Measurements from ENCODE around the gene CSTPP1. TPM values are rescaled to one million over a fixed set of nuclear protein-coding genes. Genes with fewer than 3 reads are reported as not detected.

The CSTPP1 gene
- total and polyA plus RNA-seq, 2 of the 4 experiments (the other 2 are of a cell fraction), result 22.0 to 35.7 TPM

- dilution Hi-C loops (cut with HindIII; ENCODE audit: low sequenced_read_pairs, unreplicated experiment), result no loop called here
- BruUV-seq (replicated peaks), result no TSS peak
Observed at GRCh38 chr11:47182380-47182779, 245.8 kb downstream of the CSTPP1 start.

More at GRCh38 chr11:47182380-47182779, 245.8 kb downstream of the CSTPP1 start:
- H3K9me3 ChIP-seq (ENCODE audit: control insufficient read depth, insufficient read depth, low read length), result no peaks in the 10 kb centered on the region
- no peak overlapping the region for H2BK120ac ChIP-seq (ENCODE audit: low read depth, low read length)
- WGBS, 2 experiments (ENCODE audit: extremely low coverage in 2 of 2, insufficient read length in 1 of 2), result 95% methylated on average over 8 of the region's 17 CpGs; no CpG with 5 or more reads in 1 of the 2 experiments
- ChIA-PET POLR2A (ENCODE audit: unreplicated experiment) (no interaction called here), CTCF (no interaction called here)
- intact Hi-C loops (cut with micrococcal nuclease) (no loop called here), in situ Hi-C loops (cut with MboI; ENCODE audit: low sequenced_read_pairs) (loop anchor here (5.0 kb wide), 1 partner anchor 165 kb away; no protein-coding TSS in a partner anchor)
- H4K91ac ChIP-seq (ENCODE audit: insufficient read depth, low read depth, low read length), result no peak overlapping the region
- H3K23ac ChIP-seq (ENCODE audit: low read depth, low read length), result no peak overlapping the region
- peaks cover 4 to 33% of the 10 kb centered on the region in 2 experiments; a peak in 2 of 4 replicates for H3K79me1 ChIP-seq (ENCODE audit: low read depth in 1 of 2, low read length in 2 of 2)
- H3K56ac ChIP-seq (ENCODE audit: extremely low read depth, insufficient read depth, low read length), result no peak overlapping the region
- H3K27ac ChIP-seq (ENCODE audit: insufficient read depth, low read length), result no peak overlapping the region
- no peak for ATAC-seq (ENCODE audit: low read depth)
- no peak overlapping the region for H2BK15ac ChIP-seq (ENCODE audit: low read depth, low read length)
- H3K9ac ChIP-seq (ENCODE audit: low read depth, low read length), result no peak overlapping the region
- H4K8ac ChIP-seq (ENCODE audit: low read depth in 2 of 2, low read length in 2 of 2), result no peak overlapping the region
- no peak for DNase-seq
- H2AK9ac ChIP-seq (replicated peaks; ENCODE audit: low read depth, low read length, poor library complexity), result no peak overlapping the region
- H2BK20ac ChIP-seq (ENCODE audit: low read depth, low read length), result no peak overlapping the region
- no peak overlapping the region for H2BK5ac ChIP-seq (ENCODE audit: low read depth, low read length, poor library complexity, severe bottlenecking)
- 0 out of 2 replicates have a peak, but pooled peaks cover 4% of the 10 kb centered on the region for H4K20me1 ChIP-seq (ENCODE audit: insufficient read depth, low read length)
- no peak overlapping the region for H2AFZ ChIP-seq (replicated peaks; ENCODE audit: low read length, poor library complexity)
- TF ChIP-seq MXI1 (IDR thresholded peaks at IDR 0.05; ENCODE audit: borderline replicate concordance, low read depth, low read length) (no peak), POLR2A (IDR thresholded peaks at IDR 0.05; ENCODE audit: low read depth, low read length) (no peak), MAZ (IDR thresholded peaks at IDR 0.05; ENCODE audit: borderline replicate concordance, low read depth, low read length) (no peak), FOS (IDR thresholded peaks at IDR 0.05; ENCODE audit: low read depth, low read length) (no peak), RCOR1 (IDR thresholded peaks at IDR 0.05; ENCODE audit: insufficient replicate concordance, low read length) (no peak), MAFK (IDR thresholded peaks at IDR 0.05; ENCODE audit: low read depth, low read length) (no peak), RFX5 (IDR thresholded peaks at IDR 0.05; ENCODE audit: low read depth, low read length) (no peak), BHLHE40 (IDR thresholded peaks at IDR 0.05; ENCODE audit: low read depth, low read length) (no peak), CEBPB (IDR thresholded peaks at IDR 0.05; ENCODE audit: low read depth, low read length) (no peak), ELK1 (IDR thresholded peaks at IDR 0.05; ENCODE audit: borderline replicate concordance, low read depth, low read length) (no peak), CTCF (conservative IDR thresholded peaks at IDR 0.05; ENCODE audit: low read depth, low read length) (no peak), RAD21 (IDR thresholded peaks at IDR 0.05; ENCODE audit: low read length) (no peak), NFE2L2 (IDR thresholded peaks at IDR 0.05; ENCODE audit: low read depth, low read length) (no peak), USF2 (IDR thresholded peaks at IDR 0.05; ENCODE audit: low read depth, low read length) (no peak), SMC3 (IDR thresholded peaks at IDR 0.05; ENCODE audit: low read depth, low read length) (no peak), CHD1 (IDR thresholded peaks at IDR 0.05; ENCODE audit: low read depth, low read length) (no peak)
- H3K4me3 ChIP-seq (ENCODE audit: insufficient read depth, low read depth, low read length), result no peak overlapping the region
- H3K4ac ChIP-seq (ENCODE audit: low read depth, low read length), result no peak overlapping the region
- no peak overlapping the region for H2AK5ac ChIP-seq (ENCODE audit: low read depth, low read length)
- H3K27me3 ChIP-seq (ENCODE audit: control insufficient read depth, insufficient read depth, low read length), result no peaks in the 10 kb centered on the region
- H3K4me2 ChIP-seq (ENCODE audit: low read depth, low read length), result no peak overlapping the region
- peaks cover 19% of the 10 kb centered on the region for H3K4me1 ChIP-seq (ENCODE audit: control insufficient read depth, insufficient read depth, low read length)
- peaks cover 22% of the 10 kb centered on the region for H3K36me3 ChIP-seq (ENCODE audit: control insufficient read depth, insufficient read depth, low read length)
- no peak overlapping the region for H4K5ac ChIP-seq (ENCODE audit: low read depth, low read length)
- no peaks in the 10 kb centered on the region for H3K9me1 ChIP-seq (ENCODE audit: insufficient read depth, low read length)
- no peak overlapping the region for H3K18ac ChIP-seq (ENCODE audit: low read depth, low read length)
- no peak overlapping the region for H3K14ac ChIP-seq (replicated peaks; ENCODE audit: low read depth, low read length)
